ACC112 (cell line): ENCODE results near the gene SREK1IP1.

Experiments used
- H2AFZ ChIP-seq: fragments of 200-600 bp; sonication (generic); one replicate; pipeline ENCODE4 v1.6.0; 2017; ENCODE audit warnings: antibody characterized with exemption, low read length; ENCODE audit not compliant: unreplicated experiment
- H3K27ac ChIP-seq: fragments of 200-600 bp; sonication (generic); 2 replicates; pipeline ENCODE4 v1.5.1; 2014; ENCODE audit warnings: low read depth, mild to moderate bottlenecking, antibody characterized with exemption, low read length, moderate library complexity
- H3K27me3 ChIP-seq: fragments of 200-600 bp; sonication (generic); 2 replicates; pipeline ENCODE4 v1.6.1; 2014; ENCODE audit warnings: mild to moderate bottlenecking, antibody characterized with exemption, low read length, moderate library complexity, mixed read lengths; ENCODE audit not compliant: insufficient read depth
- H3K36me3 ChIP-seq: fragments of 200-600 bp; sonication (generic); 2 replicates; pipeline ENCODE4 v1.6.1; 2016; ENCODE audit warnings: mild to moderate bottlenecking, antibody characterized with exemption, low read length, moderate library complexity, mixed read lengths; ENCODE audit not compliant: insufficient read depth
- H3K4me1 ChIP-seq: fragments of 200-600 bp; sonication (generic); one replicate; pipeline ENCODE4 v1.6.1; 2016; ENCODE audit warnings: low read length, mixed read lengths; ENCODE audit not compliant: insufficient read depth, unreplicated experiment, control insufficient read depth
- H3K4me3 ChIP-seq: fragments of 200-600 bp; sonication (generic); 2 replicates; pipeline ENCODE4 v1.5.1; 2014; ENCODE audit warnings: mild to moderate bottlenecking, low read depth, low read length
- H3K79me2 ChIP-seq: fragments of 200-600 bp; sonication (generic); one replicate; pipeline ENCODE4 v1.6.0; 2016; ENCODE audit warnings: low read length; ENCODE audit not compliant: control insufficient read depth, unreplicated experiment, insufficient read depth

Gene SREK1IP1

DNA sequence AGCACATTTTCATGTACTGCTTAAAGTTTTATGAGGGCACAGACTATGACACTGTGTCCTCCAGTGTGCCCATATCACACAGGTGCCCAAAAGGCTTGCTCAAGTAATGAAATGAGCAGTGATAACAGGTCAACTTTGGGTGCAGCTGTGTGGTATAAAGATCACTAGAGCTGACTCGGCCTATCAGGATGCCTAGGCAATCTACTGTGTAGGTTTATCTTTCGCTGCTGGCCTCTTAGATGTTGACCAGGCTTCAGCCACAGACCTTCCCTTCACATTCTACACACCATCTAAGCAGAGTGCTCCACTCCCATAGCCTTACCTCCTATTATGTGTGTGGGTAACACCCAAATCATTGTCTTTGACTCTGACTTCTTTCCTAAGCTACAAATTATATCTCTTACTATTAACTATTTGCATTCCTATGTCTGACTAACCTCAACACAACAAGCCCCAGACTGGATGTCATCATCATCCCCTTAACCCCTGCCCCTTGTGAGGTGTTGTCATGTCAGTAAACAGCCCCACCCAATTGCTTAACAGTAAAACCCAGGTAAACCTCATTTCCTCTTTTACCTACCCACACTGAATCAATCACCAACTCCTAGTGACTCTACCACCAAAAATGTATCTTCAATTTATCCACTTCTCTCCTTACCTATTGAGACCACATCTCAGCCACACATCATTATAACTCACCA, 2.5 kb downstream of the SREK1IP1 start:
- 0 out of 2 replicates have a peak overlapping the region, but pooled peaks have one; percentile 16 for H3K27ac ChIP-seq
- H3K4me3 ChIP-seq, result peak overlapping the region; percentile 25; the same call in 1 of the 2 replicates
- H3K4me1 ChIP-seq, result peaks cover 34% of the 10 kb centered on the region
- H3K36me3 ChIP-seq, result peaks cover 25% of the 10 kb centered on the region; the same call in 1 of the 2 replicates
- no peak overlapping the region for H2AFZ ChIP-seq
- no peaks in the 10 kb centered on the region for H3K27me3 ChIP-seq
- peaks cover 92% of the 10 kb centered on the region for H3K79me2 ChIP-seq

DNA sequence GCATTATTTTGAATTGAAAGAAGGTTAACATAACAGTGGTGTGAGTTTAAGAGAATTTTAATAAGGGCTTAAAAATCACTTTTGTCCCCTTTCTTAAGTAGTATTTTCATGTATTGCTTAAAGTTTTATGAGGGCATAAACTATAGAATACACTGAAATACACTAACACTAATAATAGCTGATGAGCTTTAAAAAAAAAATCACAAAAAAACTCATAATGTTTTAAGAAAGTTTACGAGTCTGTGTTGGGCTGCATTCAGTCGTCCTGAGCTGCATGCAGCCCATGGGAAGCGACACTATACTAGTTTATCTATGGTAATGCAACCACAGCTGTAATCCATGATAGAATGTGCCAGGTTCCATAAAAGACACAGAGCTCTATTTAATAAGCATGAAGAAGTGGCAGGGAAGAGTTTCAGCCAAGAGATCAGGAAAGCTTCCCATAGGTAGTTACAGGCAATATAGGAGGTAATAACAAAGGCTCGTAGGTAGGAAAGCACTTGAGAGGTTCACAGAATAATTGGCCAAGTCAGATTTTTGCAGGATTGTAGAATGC, 4.5 kb downstream of the SREK1IP1 start:
- no peak overlapping the region for H2AFZ ChIP-seq
- H3K27me3 ChIP-seq, result no peaks in the 10 kb centered on the region
- H3K4me3 ChIP-seq, result no peak overlapping the region
- peaks cover 20% of the 10 kb centered on the region for H3K4me1 ChIP-seq
- H3K27ac ChIP-seq, result no peak overlapping the region
- H3K79me2 ChIP-seq, result peaks cover 92% of the 10 kb centered on the region
- peaks cover 25% of the 10 kb centered on the region; the same call in 1 of the 2 replicates for H3K36me3 ChIP-seq

DNA sequence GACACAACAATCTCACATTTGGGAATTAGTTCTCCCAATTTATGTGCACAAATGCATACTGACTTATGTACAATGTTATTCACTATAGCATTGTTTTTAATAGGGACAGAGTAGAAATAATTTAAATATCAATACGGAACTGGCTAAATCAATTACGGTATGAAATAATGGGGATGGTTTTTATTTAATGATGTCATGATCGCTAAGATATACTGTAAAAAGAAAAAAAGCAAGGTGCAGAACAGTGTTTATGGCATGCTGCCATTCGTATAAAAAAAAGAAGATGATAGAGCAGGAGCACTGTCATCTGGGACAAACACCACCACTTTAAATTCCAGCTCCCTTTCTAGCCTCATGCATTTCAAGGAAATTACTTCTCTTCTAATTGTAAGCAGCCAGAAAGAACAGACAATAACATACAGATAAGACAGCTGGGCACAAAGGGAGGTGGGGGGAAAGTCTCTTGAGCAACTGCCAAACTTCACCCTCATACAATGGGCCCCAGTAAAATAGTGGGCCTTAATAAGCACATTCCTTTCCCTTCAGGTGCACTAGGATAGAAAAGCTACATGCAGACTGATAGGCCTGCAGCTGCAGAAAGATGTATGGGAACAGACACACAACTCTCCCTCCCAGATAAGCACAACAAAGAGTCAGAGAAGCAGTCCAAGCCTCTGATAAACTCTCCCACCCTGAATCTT, 8.4 kb downstream of the SREK1IP1 start:
- Histone ChIP-seq H3K79me2 (peaks cover 82% of the 10 kb centered on the region), H3K4me3 (no peak overlapping the region)

DNA sequence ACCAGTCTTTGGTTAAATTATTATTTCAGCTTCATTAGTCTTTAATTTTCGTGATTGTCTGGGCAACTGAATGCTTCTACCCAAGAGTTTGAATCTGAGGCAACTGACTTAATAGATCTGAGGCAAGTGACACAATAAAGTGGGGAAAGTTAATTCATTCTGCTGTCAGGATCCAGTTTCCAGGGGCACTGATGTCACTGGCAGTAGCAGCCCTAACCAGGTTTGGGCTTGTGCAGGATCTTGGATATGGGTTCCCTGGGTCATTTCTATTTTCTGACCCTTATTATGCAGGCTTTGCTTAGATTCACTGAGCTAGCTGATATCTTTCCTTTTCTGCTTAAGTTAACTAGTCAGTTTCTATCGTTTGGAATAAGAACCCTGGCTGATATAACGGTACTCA, 9.6 kb downstream of the SREK1IP1 start:
- Histone ChIP-seq H2AFZ (no peak overlapping the region), H3K4me3 (no peak overlapping the region), H3K27me3 (no peaks in the 10 kb centered on the region), H3K79me2 (peaks cover 73% of the 10 kb centered on the region), H3K4me1 (no peaks in the 10 kb centered on the region), H3K27ac (no peak overlapping the region), H3K36me3 (peaks cover 12% of the 10 kb centered on the region; the same call in 1 of the 2 replicates)

More for the DNA sequence above, 8.4 kb downstream of the SREK1IP1 start:
- no peak overlapping the region for H2AFZ ChIP-seq
- H3K4me1 ChIP-seq, result no peaks in the 10 kb centered on the region
- H3K27ac ChIP-seq, result no peak overlapping the region
- no peaks in the 10 kb centered on the region for H3K27me3 ChIP-seq
- peaks cover 13% of the 10 kb centered on the region; the same call in 1 of the 2 replicates for H3K36me3 ChIP-seq

DNA sequence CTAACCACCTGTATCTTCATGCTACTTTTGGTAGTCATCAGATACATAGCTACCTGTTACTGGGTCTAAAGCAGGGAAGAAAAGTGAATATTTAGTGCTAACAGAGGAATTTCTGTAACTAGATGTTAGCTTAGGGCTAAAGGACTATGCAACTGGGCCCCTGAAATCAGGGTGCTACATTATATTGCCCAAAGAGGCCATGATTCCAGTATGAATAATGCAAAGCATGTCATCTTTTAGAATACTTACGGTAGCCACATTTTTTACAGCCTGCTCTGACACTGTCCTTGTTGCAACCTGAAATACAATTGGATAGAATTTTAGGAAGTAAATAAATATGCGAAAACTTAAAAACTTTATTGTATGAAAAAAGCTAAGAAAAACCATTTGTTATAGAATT, 14.4 kb downstream of the SREK1IP1 start:
- peaks cover 29% of the 10 kb centered on the region for H3K79me2 ChIP-seq
- no peak overlapping the region for H3K27ac ChIP-seq
- peaks cover 11% of the 10 kb centered on the region for H3K36me3 ChIP-seq
- H3K4me3 ChIP-seq, result no peak overlapping the region
- H2AFZ ChIP-seq, result no peak overlapping the region
- no peaks in the 10 kb centered on the region for H3K4me1 ChIP-seq
- no peaks in the 10 kb centered on the region for H3K27me3 ChIP-seq

DNA sequence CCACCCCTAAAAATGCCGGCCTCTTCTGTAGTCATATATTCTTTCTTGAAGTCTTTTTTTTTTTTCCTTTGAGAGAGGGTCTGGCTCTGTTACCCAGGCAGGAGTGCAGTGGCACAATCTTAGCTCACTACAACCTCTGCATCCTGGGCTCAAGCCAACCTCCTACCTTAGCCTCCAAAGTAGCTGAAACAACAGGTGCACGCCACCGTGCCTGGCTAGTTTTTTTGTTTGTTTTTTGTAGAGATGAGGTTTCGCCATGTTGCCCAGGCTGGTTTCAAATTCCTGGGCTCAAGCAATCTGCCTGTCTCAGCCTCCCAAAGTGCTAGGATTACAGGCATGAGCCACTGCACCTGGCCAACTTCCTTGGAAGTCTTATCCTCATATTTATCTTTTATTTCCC, 19.1 kb downstream of the SREK1IP1 start:
- Histone ChIP-seq H3K4me1 (no peaks in the 10 kb centered on the region), H3K36me3 (peaks cover 7% of the 10 kb centered on the region), H3K79me2 (peaks cover 5% of the 10 kb centered on the region), H3K27me3 (no peaks in the 10 kb centered on the region), H2AFZ (no peak overlapping the region), H3K4me3 (no peak overlapping the region), H3K27ac (no peak overlapping the region)

DNA sequence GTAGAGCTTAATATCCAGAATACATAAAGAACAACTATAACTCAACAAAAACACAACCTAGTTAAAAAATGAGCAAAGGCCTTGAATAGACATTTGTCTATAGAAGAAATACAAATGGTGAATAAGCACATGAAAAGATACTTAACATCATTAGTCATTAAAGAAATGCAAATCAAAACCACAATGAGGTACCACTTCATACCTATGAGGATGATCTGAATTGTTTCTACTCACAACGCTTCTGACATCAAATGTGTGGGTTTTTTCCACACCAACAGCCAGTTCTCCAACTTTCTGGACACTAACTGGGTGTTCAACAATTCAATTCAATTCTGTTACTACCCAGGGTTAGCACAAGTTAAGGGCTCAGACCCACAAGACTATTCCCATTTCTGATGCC, 22.0 kb downstream of the SREK1IP1 start:
- H3K27ac ChIP-seq, result no peak overlapping the region
- no peak overlapping the region for H3K4me3 ChIP-seq
- H3K4me1 ChIP-seq, result no peaks in the 10 kb centered on the region
- no peaks in the 10 kb centered on the region for H3K36me3 ChIP-seq
- no peaks in the 10 kb centered on the region for H3K27me3 ChIP-seq
- peaks cover 5% of the 10 kb centered on the region for H3K79me2 ChIP-seq
- no peak overlapping the region for H2AFZ ChIP-seq

DNA sequence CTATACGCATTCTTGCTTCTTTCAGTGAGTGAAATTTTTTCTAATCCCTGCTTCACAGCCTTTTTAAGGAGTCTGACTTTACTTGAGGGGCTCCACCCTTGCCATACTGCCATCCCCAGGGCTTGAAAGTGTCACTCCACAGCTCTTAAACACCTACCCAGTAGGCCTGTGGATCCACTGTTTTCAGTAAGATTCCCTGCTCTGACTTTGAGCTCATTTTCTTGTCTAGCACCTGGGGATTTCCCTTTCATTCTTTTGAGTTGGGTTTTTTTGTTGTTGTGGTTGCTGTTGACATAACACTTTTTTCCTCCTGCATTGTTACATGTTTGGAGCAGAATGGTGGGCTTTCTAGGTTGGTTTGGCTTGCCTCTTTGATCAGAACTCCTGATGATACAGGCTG, 23.6 kb downstream of the SREK1IP1 start:
- Histone ChIP-seq H2AFZ (no peak overlapping the region), H3K4me3 (no peak overlapping the region), H3K27ac (no peak overlapping the region), H3K27me3 (no peaks in the 10 kb centered on the region), H3K36me3 (no peaks in the 10 kb centered on the region), H3K4me1 (no peaks in the 10 kb centered on the region), H3K79me2 (peaks cover 5% of the 10 kb centered on the region)

DNA sequence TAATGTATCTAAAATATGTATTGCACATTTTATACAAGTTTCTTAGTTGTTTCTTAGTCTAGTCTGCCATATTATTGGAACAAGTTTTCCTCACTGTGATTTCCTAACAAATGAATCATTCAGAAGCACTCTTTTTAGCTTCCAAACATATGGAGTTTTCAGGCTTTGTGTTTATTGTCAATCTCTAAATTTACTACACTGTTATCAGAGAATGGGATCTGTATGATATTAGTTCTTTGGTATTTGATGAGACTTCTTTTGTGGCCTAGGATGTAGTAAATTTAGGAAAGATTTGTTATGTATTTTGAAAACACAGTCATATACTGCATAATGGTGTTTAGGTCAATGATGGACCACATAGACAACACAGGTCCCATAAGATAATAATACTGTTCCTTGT, 25.7 kb downstream of the SREK1IP1 start:
- H3K27ac ChIP-seq, result no peak overlapping the region
- H3K4me3 ChIP-seq, result no peak overlapping the region
- H3K4me1 ChIP-seq, result no peaks in the 10 kb centered on the region
- H3K27me3 ChIP-seq, result no peaks in the 10 kb centered on the region
- no peak overlapping the region for H2AFZ ChIP-seq
- peaks cover 18% of the 10 kb centered on the region for H3K79me2 ChIP-seq
- peaks cover 14% of the 10 kb centered on the region; the same call in 1 of the 2 replicates for H3K36me3 ChIP-seq

DNA sequence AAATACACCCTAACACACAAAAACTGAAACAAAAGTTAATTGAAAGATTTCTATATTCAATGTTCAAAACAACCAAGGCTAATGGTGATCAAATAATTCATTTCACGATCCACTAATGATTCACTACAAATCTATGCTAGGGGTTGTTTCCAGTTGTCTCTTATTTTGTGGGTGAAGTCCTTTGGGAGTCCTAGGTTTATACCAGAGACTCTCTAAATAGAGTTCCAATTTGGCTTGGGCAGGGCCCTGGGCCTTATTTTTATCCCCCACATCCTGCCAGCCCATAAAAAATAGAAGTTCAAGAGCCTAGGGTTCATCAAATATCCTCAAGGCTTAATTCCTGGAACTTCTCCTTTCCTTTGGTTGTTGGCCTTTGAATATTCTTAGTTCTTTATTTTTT, 26.1 kb downstream of the SREK1IP1 start:
- peaks cover 15% of the 10 kb centered on the region; the same call in 1 of the 2 replicates for H3K36me3 ChIP-seq
- no peaks in the 10 kb centered on the region for H3K4me1 ChIP-seq
- no peak overlapping the region for H3K4me3 ChIP-seq
- H3K79me2 ChIP-seq, result peaks cover 18% of the 10 kb centered on the region
- no peak overlapping the region for H3K27ac ChIP-seq
- H2AFZ ChIP-seq, result no peak overlapping the region
- H3K27me3 ChIP-seq, result no peaks in the 10 kb centered on the region
